ENCODE measurements around the gene GNG2. TPM values are rescaled to one million over a fixed set of nuclear protein-coding genes. Genes with fewer than 3 reads are reported as not detected.

GNG2 gene
- total and polyA plus RNA-seq, 2 experiments from 2014 or later = 9.9 to 14.8 TPM

DNA sequence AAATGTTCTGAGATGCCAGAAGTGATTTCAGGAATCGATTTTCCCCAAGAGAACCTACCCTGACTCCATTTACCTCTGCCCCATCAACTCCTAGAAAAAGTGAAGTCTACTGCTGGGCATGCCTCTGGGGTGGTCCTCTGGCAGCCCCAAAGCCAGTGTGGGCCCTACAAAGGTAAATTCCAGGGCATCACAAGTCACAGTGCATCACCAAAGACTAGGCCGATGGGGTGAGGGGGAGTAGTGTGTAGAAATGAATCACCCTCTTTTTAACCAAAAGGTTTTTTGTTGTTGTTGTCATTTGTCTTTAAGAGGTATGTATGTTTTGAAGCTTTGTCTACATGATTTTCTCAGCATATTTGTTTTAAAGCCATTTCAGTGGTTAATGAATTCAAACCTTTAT, 82.6 kb downstream of the GNG2 start:
- no peak overlapping the region for H2AFZ ChIP-seq
- H3K4me2 ChIP-seq = no peak overlapping the region
- H3K79me2 ChIP-seq (replicated peaks; ENCODE audit: insufficient read depth) = no peaks in the 10 kb centered on the region
- no peaks in the 10 kb centered on the region for H4K20me1 ChIP-seq (replicated peaks; ENCODE audit: insufficient read depth)
- H3K36me3 Mint-ChIP-seq (ENCODE audit: low read depth) = no peaks in the 10 kb centered on the region
- no peaks in the 10 kb centered on the region; the same call in 1 of the 2 replicates for H3K4me1 ChIP-seq (ENCODE audit: insufficient read depth)
- no peaks in the 10 kb centered on the region for H3F3A ChIP-seq (replicated peaks; ENCODE audit: low read depth)
- H3K9me2 ChIP-seq (ENCODE audit: insufficient read depth) = no peaks in the 10 kb centered on the region
- no peaks in the 10 kb centered on the region for H3K27me3 Mint-ChIP-seq (ENCODE audit: insufficient read depth, low read depth, poor library complexity)
- no peaks in the 10 kb centered on the region for H3K27me3 ChIP-seq (ENCODE audit: insufficient read depth)
- no peak overlapping the region for H3K27ac ChIP-seq (ENCODE audit: low read depth)
- ATAC-seq (no peak), DNase-seq (ENCODE audit: low spot score) (no peak)
- no peak overlapping the region for H3K4me3 Mint-ChIP-seq
- H3K4me1 Mint-ChIP-seq = peaks cover 15% of the 10 kb centered on the region
- TF ChIP-seq POLR2AphosphoS5 (IDR thresholded peaks at IDR 0.05; ENCODE audit: low read depth) (no peak), JUNB (IDR thresholded peaks at IDR 0.05; ENCODE audit: unreplicated experiment) (no peak), STAT1 (IDR thresholded peaks at IDR 0.05; ENCODE audit: unreplicated experiment) (no peak), CREB1 (CRISPR knock-in tag; IDR thresholded peaks at IDR 0.05; ENCODE audit: low read depth) (no peak), NANOG (IDR thresholded peaks at IDR 0.05; ENCODE audit: borderline replicate concordance) (no peak)
- TF ChIP-seq, protein P1, sequence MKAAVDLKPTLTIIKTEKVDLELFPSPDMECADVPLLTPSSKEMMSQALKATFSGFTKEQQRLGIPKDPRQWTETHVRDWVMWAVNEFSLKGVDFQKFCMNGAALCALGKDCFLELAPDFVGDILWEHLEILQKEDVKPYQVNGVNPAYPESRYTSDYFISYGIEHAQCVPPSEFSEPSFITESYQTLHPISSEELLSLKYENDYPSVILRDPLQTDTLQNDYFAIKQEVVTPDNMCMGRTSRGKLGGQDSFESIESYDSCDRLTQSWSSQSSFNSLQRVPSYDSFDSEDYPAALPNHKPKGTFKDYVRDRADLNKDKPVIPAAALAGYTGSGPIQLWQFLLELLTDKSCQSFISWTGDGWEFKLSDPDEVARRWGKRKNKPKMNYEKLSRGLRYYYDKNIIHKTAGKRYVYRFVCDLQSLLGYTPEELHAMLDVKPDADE (IDR thresholded peaks at IDR 0.05) = no peak
- TF ChIP-seq, protein P2, sequence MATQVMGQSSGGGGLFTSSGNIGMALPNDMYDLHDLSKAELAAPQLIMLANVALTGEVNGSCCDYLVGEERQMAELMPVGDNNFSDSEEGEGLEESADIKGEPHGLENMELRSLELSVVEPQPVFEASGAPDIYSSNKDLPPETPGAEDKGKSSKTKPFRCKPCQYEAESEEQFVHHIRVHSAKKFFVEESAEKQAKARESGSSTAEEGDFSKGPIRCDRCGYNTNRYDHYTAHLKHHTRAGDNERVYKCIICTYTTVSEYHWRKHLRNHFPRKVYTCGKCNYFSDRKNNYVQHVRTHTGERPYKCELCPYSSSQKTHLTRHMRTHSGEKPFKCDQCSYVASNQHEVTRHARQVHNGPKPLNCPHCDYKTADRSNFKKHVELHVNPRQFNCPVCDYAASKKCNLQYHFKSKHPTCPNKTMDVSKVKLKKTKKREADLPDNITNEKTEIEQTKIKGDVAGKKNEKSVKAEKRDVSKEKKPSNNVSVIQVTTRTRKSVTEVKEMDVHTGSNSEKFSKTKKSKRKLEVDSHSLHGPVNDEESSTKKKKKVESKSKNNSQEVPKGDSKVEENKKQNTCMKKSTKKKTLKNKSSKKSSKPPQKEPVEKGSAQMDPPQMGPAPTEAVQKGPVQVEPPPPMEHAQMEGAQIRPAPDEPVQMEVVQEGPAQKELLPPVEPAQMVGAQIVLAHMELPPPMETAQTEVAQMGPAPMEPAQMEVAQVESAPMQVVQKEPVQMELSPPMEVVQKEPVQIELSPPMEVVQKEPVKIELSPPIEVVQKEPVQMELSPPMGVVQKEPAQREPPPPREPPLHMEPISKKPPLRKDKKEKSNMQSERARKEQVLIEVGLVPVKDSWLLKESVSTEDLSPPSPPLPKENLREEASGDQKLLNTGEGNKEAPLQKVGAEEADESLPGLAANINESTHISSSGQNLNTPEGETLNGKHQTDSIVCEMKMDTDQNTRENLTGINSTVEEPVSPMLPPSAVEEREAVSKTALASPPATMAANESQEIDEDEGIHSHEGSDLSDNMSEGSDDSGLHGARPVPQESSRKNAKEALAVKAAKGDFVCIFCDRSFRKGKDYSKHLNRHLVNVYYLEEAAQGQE (IDR thresholded peaks at IDR 0.05; ENCODE audit: unreplicated experiment) = no peak
- TF ChIP-seq, protein P3, sequence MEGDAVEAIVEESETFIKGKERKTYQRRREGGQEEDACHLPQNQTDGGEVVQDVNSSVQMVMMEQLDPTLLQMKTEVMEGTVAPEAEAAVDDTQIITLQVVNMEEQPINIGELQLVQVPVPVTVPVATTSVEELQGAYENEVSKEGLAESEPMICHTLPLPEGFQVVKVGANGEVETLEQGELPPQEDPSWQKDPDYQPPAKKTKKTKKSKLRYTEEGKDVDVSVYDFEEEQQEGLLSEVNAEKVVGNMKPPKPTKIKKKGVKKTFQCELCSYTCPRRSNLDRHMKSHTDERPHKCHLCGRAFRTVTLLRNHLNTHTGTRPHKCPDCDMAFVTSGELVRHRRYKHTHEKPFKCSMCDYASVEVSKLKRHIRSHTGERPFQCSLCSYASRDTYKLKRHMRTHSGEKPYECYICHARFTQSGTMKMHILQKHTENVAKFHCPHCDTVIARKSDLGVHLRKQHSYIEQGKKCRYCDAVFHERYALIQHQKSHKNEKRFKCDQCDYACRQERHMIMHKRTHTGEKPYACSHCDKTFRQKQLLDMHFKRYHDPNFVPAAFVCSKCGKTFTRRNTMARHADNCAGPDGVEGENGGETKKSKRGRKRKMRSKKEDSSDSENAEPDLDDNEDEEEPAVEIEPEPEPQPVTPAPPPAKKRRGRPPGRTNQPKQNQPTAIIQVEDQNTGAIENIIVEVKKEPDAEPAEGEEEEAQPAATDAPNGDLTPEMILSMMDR (conservative IDR thresholded peaks at IDR 0.05; ENCODE audit: low read depth in 2 of 2) = no peak
- no peaks in the 10 kb centered on the region for H3K36me3 ChIP-seq (ENCODE audit: insufficient read depth)
- no peaks in the 10 kb centered on the region for H3K9me3 Mint-ChIP-seq
- no peak overlapping the region for H3K4me3 ChIP-seq
- no peak overlapping the region for H3K27ac Mint-ChIP-seq

DNA sequence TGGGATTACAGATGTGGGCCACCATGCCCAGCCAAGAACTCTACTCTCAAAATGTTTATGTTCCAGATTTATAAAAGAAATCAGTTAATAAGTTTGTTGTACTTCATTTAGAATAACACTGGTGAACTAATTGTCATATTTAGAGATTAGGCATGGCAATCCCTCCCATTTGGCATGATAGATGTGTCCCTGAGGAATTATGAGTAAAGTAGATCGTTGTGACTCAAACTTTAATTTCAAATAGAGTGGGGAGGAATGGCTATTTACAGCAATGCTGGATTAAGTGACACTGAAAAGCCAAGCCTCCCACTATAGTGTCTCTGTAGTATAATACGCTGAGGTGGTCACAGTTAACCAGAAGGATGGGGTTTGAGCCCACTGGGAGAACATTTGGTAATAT, 89.6 kb downstream of the GNG2 start:
- H3K9me3 Mint-ChIP-seq = peaks cover 4% of the 10 kb centered on the region; the same call in 1 of the 3 replicates
- H3K36me3 Mint-ChIP-seq (ENCODE audit: low read depth) = no peaks in the 10 kb centered on the region; the same call in 2 of the 3 replicates
- TF ChIP-seq, protein P2 (IDR thresholded peaks at IDR 0.05; ENCODE audit: unreplicated experiment) = no peak
- TF ChIP-seq EZH2 (IDR thresholded peaks at IDR 0.05; ENCODE audit: low read depth, unreplicated experiment) (no peak), ZNF331 (CRISPR knock-in tag; IDR thresholded peaks at IDR 0.05; ENCODE audit: low read depth) (no peak), NANOG (IDR thresholded peaks at IDR 0.05; ENCODE audit: borderline replicate concordance) (no peak), STAT1 (IDR thresholded peaks at IDR 0.05; ENCODE audit: unreplicated experiment) (no peak)
- H2AFZ ChIP-seq = no peak overlapping the region
- H3K27ac ChIP-seq (ENCODE audit: low read depth) = no peak overlapping the region
- H3K27me3 Mint-ChIP-seq (ENCODE audit: insufficient read depth, low read depth, poor library complexity) = no peaks in the 10 kb centered on the region
- H3K4me3 ChIP-seq = no peak overlapping the region
- H3K36me3 ChIP-seq (ENCODE audit: insufficient read depth) = no peaks in the 10 kb centered on the region
- no peak overlapping the region for H3K4me3 Mint-ChIP-seq
- peaks cover 6% of the 10 kb centered on the region; the same call in 1 of the 2 replicates for H3K9me2 ChIP-seq (ENCODE audit: insufficient read depth)
- no peak overlapping the region for H3K27ac Mint-ChIP-seq
- no peaks in the 10 kb centered on the region for H3K4me1 Mint-ChIP-seq
- ATAC-seq (no peak), DNase-seq (ENCODE audit: low spot score) (no peak)
- no peaks in the 10 kb centered on the region for H3K27me3 ChIP-seq (ENCODE audit: insufficient read depth)
- H3F3A ChIP-seq (replicated peaks; ENCODE audit: low read depth) = no peaks in the 10 kb centered on the region
- no peaks in the 10 kb centered on the region for H3K79me2 ChIP-seq (replicated peaks; ENCODE audit: insufficient read depth)
- H3K4me1 ChIP-seq (ENCODE audit: insufficient read depth) = no peaks in the 10 kb centered on the region
- no peaks in the 10 kb centered on the region for H4K20me1 ChIP-seq (replicated peaks; ENCODE audit: insufficient read depth)
- no peak overlapping the region for H3K4me2 ChIP-seq
